WI38 (cell line): Measurements from ENCODE around the gene ULK4.

Experiments used
- H3K4me3 ChIP-seq: 2 replicates; pipeline ENCODE4 v1.5.1; 2011; ENCODE audit warnings: low read depth, mild to moderate bottlenecking, control low read depth, low read length
- TF ChIP-seq, protein P1 (sequence below): IDR thresholded peaks from 2 replicates; pipeline ENCODE4 v1.5.1; 2012; ENCODE audit warnings: low read depth, mild to moderate bottlenecking, control low read depth, low read length

Gene ULK4

DNA sequence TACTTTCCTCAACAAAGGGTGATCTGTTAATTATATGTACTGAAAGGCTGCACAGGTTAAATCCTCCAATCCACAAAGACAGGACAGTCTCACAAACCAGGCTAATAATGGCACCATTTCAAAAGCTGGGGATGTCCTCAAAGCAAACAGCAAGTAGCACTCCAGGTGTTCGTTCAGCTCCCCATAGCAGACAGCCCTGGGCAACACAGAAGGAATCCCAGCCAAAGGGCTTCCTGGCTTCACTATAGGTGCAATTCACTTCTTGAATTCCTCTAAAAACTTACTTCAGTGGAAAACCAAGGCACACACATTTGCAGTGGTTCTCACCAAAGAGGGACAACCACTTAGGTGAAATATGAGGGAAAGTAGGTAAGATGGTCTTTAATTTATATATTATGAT, 595.9 kb downstream of the ULK4 start:
- TF ChIP-seq, protein P1, sequence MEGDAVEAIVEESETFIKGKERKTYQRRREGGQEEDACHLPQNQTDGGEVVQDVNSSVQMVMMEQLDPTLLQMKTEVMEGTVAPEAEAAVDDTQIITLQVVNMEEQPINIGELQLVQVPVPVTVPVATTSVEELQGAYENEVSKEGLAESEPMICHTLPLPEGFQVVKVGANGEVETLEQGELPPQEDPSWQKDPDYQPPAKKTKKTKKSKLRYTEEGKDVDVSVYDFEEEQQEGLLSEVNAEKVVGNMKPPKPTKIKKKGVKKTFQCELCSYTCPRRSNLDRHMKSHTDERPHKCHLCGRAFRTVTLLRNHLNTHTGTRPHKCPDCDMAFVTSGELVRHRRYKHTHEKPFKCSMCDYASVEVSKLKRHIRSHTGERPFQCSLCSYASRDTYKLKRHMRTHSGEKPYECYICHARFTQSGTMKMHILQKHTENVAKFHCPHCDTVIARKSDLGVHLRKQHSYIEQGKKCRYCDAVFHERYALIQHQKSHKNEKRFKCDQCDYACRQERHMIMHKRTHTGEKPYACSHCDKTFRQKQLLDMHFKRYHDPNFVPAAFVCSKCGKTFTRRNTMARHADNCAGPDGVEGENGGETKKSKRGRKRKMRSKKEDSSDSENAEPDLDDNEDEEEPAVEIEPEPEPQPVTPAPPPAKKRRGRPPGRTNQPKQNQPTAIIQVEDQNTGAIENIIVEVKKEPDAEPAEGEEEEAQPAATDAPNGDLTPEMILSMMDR: no peak

DNA sequence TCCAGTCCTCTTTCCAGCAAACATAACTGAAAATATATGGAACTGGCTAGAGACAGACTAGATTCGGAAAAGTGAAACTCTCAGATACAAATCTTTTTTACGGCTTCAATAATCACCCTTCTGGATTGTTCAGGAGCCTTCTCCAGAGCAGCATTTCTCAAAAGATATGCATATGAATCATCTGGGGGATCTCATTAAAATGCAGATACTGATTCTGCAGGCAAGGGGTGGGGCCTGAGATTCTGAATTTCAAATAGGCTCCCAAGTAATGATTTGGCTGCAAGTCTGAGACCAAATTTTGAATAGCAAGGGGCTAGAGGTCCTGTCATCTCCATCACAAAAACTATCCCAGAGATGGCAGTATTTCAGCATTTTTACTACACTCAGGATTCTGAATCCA, 597.2 kb downstream of the ULK4 start:
- H3K4me3 ChIP-seq: no peak overlapping the region
- TF ChIP-seq, protein P1: no peak

More for the DNA sequence above, 595.9 kb downstream of the ULK4 start:
- no peak overlapping the region for H3K4me3 ChIP-seq

- TF ChIP-seq, protein P1: no peak
- no peak overlapping the region for H3K4me3 ChIP-seq
These were observed 597.9 kb downstream of the ULK4 start for GRCh38 chr3:41363830-41364523.

- H3K4me3 ChIP-seq: no peak overlapping the region
- TF ChIP-seq, protein P1: no peak
These were observed 599.0 kb downstream of the ULK4 start for GRCh38 chr3:41362638-41363559.

DNA sequence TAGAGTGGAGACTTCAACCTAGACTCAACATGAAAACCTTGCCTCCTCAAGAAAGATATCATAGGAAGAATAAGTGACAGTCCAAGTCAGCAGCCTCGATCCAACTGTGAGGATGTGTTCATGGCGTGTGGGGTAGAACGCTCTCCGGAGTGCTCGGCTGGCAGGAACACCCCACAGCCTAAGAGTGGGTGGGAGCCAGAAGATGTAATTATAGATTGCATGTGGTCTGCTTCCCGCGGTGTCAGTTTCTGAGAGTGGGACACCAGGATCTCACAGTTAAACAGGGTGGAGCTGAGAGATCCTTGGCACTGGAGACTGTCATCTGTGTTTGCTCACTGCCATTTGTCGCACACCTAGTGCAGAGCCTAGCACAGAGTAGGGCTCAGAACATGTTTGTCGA, 604.6 kb downstream of the ULK4 start:
- TF ChIP-seq, protein P1: no peak
- H3K4me3 ChIP-seq: no peak overlapping the region

DNA sequence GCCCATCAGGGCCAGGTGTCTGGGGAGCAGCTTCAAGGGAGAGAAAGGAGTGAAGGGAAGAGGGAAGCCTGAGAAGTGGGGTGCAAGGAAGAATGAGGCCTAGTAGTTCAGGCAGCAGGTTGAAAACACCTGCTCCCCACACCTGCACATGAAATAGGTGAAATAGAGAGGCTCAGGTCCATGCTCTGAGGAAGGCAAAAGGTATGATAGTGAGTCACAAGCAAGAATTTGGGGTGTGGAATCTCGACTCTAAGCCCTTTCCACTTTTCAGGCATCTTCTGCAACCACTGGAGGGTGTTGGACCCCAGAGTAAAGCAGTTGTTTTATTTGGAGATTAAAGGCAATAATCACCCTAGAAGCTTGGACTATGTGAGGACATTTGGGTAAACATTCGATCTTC, 605.1 kb downstream of the ULK4 start:
- TF ChIP-seq, protein P1: no peak
- H3K4me3 ChIP-seq: no peak overlapping the region

GRCh38 chr3:41352510-41352909, 609.4 kb downstream of the ULK4 start:
- H3K4me3 ChIP-seq: no peak overlapping the region
- TF ChIP-seq, protein P1: no peak
